DMS153 treated with DMSO at 0.1 percent for 48 hours (cell line): ENCODE results near the gene ABO.
"Not testable (repeated sequence)": the region's sequence is repeated elsewhere in the genome, so short reads cannot be mapped to it uniquely, and the experiment has no call there.

Experiments
- DNase-seq: peaks from one replicate; lab custom pipeline; 2025; ENCODE audit not compliant: unreplicated experiment; lab: John Stamatoyannopoulos, UW

The ABO gene

DNA sequence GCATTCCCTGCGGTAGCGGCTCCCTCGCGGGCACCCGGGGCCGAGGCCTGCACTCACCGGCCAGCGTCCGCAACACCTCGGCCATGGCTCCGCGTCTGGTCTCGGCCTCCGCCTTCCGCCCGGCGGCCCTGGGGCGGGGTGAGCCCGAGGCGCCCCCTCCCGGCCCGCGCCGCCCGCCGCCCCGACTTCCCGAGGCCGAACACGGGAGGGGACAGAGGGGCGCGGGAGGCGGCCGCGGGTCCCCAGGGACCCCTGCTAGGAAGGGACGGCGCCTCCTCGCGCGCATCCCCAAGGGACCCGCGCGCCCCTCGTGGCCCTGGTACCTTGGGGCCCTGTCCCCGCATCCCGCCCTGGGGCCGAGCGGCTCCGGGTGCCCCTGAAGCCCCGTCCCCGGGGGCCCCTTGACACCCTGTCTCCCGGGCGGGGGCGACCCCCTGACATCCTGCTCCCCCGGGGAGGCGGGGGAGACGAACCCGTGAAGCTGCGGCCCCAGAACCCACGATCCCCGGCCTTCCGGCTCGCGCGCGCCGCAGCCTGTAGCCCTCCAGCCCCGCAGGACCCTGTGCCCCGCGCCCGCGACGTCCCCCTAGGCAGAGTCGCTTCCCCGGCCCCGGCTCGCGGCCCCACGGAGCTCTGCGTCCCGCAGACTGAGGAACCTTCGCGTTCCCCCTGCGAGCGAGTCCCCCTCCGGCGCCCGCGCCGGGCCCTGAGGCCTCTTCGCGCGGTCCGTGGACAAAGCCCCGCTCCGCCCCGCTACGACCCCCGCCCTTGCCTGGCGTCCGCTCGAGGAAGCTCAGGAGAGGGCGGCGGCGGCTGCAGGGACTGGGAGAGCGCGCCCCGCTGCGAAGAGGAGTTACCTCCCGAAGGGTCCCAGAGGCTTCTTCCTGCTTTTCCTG, at the start of gene ABO:
Gene ABO, minus strand, starts transcription at position 97 of the 896 bp plus-strand sequence.
- no peak for DNase-seq

DNA sequence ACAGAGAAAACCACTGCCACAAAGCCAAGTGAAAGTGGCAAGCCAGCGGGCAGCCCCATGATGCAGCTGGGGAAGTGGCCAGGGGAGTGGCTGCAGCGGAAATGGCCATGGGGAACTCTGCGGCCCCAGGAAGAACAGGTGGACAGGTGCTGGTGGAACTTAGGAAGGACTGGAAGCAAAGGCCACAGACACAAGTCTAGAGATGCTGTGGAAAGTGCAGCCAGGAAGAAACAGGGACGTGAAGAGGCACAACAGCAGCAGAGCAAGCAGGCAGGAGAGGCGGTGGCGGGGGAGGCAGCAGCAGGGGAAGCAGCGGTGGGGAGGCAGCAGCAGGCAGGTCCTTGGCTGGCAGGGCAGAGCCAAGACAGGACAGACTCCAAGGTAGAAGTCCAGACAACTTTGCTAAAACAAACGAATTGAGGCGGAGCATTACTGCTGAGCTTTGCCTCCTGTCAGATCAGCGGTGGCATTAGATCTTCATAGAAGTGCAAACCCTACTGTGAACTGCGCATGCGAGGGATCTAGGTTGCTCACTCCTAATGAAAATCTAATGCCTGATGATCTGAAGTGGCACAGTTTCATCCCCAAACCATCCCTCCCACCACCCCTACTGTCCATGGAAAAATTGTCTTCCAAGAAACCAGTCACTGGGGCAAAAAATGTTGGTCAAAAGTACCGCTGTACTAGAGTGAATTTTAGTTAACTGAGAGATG, 49.1 kb upstream of the ABO start:
- DNase-seq, result no peak

DNA sequence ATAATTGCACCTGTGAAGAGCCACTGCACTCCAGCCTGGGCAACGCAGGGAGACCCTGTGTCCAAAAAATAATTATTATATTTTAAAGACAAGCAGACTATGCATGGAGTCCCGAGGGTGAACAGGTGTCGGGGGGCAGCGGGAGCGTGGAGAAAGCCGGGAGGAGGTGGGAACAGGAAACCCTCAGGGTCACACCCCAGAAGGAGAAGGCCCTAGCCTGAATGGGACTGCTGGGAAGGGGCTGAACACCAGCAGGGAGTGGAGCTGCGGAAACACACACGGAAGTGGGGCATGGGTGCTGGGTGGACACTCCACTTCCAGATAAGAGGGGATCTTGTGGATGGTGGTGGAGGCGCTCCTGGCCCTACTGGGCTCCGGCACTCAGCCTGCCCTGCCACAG, 48.2 kb upstream of the ABO start:
- no peak for DNase-seq

DNA sequence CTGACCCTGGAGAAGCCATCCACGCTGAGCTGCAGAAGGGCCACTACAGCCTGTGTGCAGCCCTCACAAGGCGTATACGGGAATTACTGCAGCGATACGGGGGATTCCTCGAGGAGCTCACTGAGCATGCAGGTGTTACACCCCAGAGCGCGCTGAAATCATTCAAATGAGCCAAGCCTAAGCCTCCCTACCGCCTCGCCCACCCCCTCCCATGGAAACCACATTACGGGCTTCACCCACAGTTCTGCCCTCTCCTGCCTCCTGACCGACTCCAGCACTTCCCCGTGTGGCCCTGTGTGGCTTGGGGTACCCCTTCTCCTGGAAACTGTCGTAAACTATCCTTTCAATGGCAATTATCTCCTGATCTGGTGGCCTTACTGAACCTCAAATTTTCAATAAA, 47.7 kb upstream of the ABO start:
- no peak for DNase-seq

DNA sequence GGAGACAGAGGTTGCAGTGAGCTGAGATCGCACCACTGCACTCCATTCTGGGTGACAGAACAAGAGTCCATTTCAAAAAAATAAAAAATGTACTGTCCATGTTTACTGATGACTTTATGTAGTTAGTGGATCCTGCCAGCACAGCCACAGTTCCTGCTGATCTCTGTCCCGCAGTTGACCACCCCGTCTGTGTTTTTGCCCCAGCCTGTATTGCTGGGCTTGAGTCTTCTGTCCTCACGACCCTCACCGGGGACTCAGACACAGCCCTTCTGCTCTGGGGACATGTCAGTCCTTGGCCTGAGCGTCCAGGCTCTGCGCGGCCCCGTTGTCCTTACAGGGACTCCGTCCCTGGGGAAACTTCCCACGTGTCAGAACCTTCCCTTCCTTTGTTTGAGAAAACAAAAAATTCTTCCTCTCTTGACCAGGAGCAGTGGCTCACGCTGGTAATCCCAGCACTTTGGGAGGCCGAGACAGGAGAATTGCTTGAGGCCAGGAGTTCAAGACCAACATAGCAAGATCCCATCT, 46.5 kb upstream of the ABO start:
- no peak for DNase-seq

DNA sequence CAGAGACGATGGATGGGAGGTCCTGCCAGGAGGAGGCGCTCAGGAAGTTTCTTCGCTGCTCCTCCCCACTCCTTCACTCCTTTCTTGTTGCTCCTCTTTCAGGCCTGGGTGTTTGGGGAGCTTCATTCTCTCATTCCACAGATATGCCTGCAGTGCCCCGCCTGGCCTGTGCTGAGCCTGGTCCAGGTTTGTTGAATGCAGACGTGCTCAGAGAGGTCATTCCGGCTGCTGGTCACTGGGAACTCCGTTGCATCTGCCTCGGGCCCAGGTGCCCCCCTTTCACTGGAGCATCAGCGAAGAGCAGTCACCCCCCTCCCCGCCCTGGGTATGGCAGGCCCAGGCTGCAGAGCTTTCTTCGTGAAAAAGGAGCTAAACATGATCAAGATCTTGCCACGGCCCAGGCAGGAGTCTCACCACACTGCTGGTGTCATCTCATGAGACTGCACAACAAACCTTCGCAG, 45.5 kb upstream of the ABO start:
- DNase-seq, result no peak

DNA sequence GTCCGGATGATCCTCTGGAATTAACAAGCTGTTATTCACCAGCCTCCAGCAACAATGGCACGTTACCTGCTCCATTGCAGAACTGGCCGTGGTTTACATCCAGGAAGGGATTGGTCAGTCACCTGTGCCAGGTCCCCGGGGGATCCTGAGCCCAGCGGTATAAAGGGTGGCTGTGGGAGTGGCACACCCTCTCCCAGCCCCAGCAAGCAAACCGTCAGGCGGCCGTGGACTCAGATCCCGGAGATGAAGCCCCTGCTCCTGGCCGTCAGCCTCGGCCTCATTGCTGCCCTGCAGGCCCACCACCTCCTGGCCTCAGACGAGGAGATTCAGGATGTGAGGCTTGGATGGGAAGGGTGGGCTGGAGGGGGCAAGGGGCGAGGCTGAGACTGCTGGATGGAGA, 42.5 kb upstream of the ABO start:
- not testable (repeated sequence) for DNase-seq

DNA sequence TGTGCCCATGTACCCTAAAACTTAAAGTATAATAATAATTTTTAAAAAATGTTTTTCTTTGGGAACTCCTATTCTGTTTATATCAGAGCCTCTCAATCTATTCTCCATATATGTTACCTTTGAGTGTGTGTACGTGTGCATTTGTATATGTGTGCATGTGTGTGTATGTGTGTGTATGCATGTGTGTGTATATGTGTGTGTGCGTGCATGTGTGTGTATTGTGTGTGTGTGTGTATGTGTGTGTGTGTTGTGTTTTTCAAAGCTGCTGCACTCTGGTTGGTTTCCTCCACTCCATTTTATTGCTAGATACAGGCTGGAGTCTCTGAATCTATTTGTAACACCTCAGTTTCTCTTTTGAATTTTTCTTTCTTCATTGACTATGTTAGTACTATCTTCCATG, 41.0 kb upstream of the ABO start:
- DNase-seq, result no peak

DNA sequence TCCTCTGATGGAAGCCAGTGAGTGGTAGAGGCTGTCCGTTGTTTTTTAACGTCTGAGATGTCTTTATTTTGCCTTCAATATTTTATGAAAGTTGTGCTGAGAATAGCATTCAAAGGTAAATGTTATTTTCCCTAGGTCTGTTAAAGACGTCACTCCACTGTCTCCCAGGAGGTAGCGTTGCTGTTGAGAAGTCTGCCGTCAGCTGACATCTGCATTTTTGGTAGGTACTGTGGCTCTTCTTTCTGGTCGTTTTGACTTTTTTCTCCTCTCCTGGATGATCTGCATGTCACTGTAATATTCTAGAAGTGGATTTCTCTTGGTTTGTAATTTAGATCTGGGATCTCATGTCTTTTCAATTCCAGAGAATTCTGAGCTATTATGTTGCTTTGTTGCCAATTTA, 34.6 kb upstream of the ABO start:
- DNase-seq, result no peak

DNA sequence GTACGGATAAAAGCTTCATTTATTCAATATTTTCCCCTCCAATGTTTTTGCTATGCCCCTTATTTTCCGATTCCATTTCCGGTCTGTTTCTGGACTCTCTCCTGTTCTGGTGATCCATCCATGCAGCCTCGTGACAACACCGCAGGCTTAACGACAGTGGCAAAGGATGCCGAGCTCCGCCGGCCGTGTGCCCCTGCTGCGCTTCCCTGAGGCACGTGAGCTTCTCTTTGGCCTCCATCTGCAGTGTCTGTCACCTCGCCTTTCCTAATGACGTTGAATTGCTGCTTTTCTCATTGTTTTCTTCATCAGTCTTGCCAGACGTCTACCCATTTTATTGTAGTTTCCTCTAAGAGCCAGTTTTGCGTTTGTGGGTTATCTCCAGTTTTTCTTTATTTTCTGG, 32.3 kb upstream of the ABO start:
- no peak for DNase-seq

DNA sequence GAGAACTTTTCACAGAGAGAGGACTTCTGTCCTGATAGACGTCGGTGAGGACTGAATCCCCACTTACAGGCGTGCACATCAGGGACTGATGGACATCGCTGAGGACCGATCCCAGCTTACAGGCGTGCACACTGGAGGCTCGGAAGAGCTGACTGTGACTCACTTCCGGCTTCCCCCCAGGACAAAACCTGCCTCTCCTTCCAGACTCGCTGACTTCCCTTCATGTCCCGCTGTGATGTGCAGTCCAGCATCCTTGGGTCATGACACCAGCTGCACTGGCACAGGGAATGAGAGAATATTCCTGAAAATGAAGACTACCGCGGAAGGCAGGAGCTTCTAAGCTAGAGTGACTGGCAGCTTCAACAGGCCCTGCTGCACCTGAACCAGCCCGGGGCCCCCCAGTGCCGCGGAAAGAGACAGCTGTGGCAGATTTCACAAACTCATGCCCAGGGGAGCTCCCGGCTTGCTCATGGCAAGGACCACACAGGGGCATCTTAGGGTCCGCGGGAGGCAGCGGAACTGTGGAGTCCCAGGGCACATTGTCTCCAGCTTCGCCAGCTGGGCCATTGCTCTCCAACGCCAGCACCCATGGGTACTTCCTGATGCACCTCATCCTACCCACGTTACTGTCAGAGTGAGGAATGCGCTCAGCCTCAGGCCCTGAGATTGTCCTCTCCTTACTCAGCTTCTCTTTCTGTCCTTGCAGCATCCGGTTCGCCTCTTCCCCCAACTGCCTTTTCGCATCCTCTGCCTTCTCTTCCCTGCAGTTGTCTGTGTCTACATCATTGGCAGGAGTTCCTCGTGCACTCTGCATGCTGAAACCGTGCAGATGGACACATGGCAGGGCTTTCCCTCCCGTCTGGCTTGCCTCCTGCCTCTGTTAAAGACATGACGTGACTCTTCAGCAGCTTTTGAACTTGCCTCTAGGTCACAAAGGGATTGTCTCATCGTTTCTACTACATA, 31.5 kb upstream of the ABO start:
- no peak for DNase-seq

DNA sequence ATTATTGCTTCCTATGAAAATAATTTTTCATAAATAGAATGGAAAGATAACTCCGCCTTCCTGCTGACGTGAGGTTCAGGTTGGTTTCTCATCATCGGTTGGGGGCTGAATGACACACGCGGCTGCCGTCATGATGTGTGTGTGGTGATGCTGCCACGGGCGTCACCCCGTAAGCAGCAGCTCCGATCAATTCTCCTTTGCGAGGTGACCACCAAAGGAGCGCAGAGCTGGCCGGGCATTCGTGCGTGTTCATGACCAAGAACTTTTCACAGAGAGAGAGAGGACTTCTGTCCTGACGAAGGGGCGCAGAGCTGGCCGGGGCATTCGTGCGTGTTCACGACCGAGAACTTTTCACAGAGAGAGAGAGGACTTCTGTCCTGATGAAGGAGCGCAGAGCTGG, 30.7 kb upstream of the ABO start:
- DNase-seq, result no peak

DNA sequence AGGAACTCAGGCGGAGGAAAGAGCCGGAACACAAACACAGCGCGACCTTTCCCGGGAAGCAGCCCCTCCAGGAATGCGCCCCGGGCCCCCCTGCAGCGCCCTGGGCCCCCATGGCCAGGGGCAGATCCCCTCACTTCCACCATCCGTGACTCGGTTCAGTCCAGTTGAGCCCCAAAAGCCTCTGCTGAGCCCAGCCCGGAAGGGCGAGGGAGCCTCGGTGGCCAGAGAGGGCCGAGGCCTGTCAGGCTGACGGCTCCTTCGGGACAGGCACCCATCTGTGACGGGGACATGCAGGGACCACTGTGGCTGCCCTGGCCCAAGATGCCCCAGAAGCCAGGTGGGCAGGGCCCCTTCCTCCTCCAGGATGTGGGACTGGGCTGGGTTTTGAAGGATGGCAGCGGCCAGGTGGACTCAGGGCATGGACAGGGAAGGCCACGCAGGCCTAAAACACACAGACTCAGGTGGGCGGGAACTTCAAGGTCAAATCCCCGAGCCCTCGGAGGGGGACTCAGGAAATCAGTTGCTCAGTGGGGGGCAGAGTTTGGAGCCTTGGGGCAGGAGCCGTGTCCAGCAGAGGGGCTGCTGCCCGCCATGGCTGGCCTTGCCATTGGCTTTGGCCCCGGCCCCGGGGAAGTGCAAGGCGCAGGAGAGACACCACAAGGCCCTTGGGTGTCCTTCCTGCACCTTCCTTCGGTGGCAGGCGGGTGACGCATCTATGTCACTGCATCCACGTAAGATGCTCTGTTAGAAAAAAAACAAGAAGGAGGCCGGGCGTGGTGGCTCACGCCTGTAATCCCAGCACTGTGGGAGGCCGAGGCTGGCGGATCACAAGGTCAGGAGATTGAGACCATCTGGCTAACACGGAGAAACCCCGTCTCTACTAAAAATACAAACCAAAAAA, 29.7 kb upstream of the ABO start:
- no peak for DNase-seq

DNA sequence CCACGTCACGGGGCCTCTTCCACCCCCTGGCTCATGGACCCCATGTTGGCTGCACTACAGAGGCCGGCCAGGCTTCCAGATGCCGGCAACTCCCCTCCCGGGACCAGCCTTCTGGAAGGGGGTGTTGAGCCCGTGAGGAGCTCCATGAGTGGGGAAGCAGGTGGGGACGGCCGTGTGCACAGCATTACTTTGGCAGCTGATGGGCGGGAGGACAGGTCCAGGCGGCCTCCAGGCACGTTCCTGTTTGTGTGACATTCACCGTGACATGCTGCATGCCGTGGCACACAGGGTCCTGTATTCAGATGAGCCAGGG, 29.1 kb upstream of the ABO start:
- no peak for DNase-seq

DNA sequence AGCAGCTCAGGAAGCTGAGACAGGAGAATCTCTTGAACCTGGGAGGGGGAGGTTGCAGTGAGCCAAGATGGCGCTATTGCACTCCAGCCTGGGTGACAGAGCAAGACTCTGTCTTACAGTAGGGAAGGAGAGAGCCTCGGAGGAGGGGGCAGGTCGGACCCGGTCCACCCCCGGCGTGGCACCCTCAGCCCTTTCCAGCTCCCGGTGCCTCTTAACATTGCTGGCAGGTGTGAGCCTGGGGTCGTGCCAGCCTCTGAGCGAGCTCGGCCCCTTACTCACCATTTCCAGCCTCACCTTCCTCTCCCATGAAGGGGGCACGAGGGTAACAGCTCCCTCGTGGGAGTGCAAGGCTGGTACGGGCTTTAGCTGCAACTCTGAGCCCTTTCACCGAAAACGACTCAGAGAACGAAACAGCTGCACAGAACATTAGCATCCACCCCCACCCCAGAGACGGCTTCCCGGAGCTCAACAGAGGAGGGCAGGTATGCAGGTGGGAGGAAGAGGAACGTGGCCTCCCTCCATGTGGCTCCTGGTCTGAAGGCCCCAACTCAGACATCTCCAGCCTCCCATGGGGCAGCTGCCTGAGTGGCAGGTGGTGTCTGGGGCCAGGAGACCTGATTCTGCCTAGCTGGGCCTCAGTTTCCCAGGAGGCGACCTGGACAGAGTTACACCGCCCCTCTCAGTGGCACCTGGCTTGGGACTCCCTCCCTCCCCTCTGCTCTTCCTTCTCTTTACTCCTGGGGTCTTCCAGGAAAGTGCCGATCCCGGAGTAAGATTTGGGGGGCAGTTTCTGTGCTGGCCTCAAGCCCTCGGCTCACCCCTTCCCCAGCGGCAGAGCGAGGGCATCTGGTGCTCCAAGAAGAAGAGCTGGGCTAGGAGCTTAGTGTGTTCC, 28.5 kb upstream of the ABO start:
- DNase-seq, result no peak

DNA sequence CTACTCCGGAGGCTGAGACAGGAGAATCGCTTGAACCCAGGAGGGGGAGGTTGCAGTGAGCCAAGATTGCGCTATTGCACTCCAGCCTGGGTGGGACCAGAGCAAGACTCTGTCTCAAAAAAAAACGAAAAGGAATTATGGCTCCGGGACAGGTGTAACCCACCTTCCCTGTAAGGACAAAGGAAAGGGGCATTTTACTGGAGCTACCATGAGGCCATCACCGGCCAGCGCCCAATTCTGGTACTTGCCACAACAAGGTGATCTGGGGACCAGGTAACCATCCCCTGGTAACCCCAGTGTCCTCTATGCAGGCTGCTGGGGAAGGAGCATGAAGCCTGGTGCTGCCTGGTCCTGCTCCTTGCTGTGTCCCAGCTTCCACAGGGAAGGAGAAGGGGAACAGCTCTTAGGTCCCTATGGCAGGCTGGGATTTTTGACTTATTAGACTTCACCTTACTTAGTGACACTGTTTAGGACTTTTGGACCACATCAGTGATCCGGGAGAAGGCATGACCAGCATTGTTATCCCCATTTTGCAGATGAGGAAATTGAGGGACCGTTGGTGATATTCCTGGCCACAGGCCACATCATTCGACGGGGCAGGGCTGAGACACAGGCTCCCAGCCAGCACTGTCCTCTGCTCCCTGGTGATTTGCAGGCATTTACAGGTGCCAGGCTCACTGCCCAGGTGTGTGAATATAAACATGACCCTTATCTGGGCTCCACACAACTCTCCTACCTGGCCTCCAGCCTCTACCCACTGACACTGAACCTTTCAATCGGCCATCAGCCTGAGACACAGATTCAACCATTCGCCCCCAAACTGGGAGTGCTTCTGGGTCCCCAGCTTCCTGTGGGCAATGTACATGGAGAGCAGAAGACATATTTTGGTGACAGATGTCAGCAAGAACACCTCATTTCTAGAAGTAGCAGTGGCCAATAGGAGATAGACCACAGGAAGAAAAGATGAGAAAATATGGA, 26.5 kb upstream of the ABO start:
- DNase-seq, result no peak

DNA sequence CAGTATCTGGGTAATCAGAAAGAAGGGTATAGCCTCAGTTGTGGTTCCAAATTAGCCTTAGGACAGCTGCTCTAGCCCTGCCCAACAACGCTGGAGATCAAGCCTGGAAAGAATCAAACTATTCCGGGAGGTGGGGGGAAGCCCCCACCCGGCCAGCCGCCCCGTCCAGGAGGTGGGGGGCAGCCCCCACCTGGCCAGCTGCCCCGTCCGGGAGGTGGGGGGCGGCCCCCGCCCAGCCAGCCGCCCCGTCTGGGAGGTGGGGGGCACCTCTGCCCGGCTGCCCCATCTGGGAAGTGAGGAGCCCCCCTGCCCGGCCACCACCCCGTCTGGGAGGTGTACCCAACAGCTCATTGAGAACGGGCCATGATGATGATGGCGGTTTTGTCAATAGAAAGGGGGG, 25.0 kb upstream of the ABO start:
- DNase-seq, result not testable (repeated sequence)

DNA sequence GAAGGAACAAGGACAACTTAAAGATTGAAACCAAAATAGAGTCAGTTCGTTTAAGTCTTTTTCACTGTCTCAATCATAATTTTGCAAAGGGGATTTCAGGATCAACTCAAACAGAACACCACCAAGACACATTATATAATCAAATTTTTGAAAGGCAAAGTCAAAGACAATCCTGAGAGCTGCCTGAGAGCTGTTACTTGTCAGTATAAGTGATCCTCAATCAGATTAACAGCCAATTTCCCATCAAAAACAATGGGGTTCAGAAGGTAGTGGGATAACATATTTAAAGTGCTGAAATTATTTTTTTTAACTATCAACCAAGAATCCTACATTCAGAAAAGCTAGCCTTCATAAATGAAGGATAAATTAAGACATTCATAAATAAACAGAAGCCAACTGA, 19.3 kb upstream of the ABO start:
- DNase-seq, result no peak
